Endodermal cell (in vitro differentiated cells): Measurements from ENCODE around the gene KCNT1. TPM values are rescaled to one million over a fixed set of nuclear protein-coding genes. Genes with fewer than 3 reads are reported as not detected.

Experiments used
- DNase-seq: peaks from one replicate; pipeline ENCODE4 v3.0.0-alpha.2; 2017
- H3K27ac ChIP-seq: 2 replicates; pipeline ENCODE4 v1.5.1; 2013; ENCODE audit warnings: mild to moderate bottlenecking, low read depth, low read length, moderate library complexity
- H3K27me3 ChIP-seq: 2 replicates; pipeline ENCODE4 v1.6.1; 2013; ENCODE audit warnings: mild to moderate bottlenecking, low read length, moderate library complexity; ENCODE audit not compliant: insufficient read depth, control insufficient read depth, poor library complexity, severe bottlenecking
- H3K36me3 ChIP-seq: 2 replicates; pipeline ENCODE4 v1.7.0; 2013; ENCODE audit warnings: mild to moderate bottlenecking, low read length, moderate library complexity; ENCODE audit not compliant: control insufficient read depth, insufficient read depth
- H3K4me1 ChIP-seq: one replicate; pipeline ENCODE4 v1.7.0; 2013; ENCODE audit warnings: low read length; ENCODE audit not compliant: control insufficient read depth, insufficient read depth
- H3K4me3 ChIP-seq: 2 replicates; pipeline ENCODE4 v1.5.1; 2013; ENCODE audit warnings: mild to moderate bottlenecking, low read length, moderate library complexity
- H3K9ac ChIP-seq: 2 replicates; pipeline ENCODE4 v1.6.1; 2013; ENCODE audit warnings: mild to moderate bottlenecking, low read length, moderate library complexity; ENCODE audit not compliant: poor library complexity, severe bottlenecking; ENCODE audit errors: extremely low read depth
- H3K9me3 ChIP-seq: 2 replicates; pipeline ENCODE4 v1.6.1; 2013; ENCODE audit warnings: mild to moderate bottlenecking, low read length, moderate library complexity; ENCODE audit not compliant: control insufficient read depth
- H3K27ac Mint-ChIP-seq: 2 replicates; pipeline ENCODE4 v1.8.0; 2020; ENCODE audit warnings: mixed read lengths
- H3K27me3 Mint-ChIP-seq: 2 replicates; pipeline ENCODE4 v1.8.0; 2021; ENCODE audit warnings: mild to moderate bottlenecking, mixed read lengths; ENCODE audit not compliant: insufficient read depth
- H3K36me3 Mint-ChIP-seq: 2 replicates; pipeline ENCODE4 v1.8.0; 2020; ENCODE audit warnings: low read depth, mixed read lengths
- H3K4me1 Mint-ChIP-seq: 2 replicates; pipeline ENCODE4 v1.8.0; 2020; ENCODE audit warnings: mixed read lengths
- H3K4me3 Mint-ChIP-seq: 2 replicates; pipeline ENCODE4 v1.8.0; 2020; ENCODE audit warnings: mild to moderate bottlenecking, moderate library complexity, mixed read lengths
- H3K9me3 Mint-ChIP-seq: 2 replicates; pipeline ENCODE4 v1.8.0; 2020; ENCODE audit warnings: mild to moderate bottlenecking, mixed read lengths
- CTCF ChIP-seq: fragments of 200-600 bp; sonication (generic); conservative IDR thresholded peaks from 2 replicates; pipeline ENCODE4 v1.5.0; 2021; ENCODE audit warnings: antibody characterized with exemption, mild to moderate bottlenecking
- WGBS, 2 experiments: methylation state at CpG; one replicate each; pipeline versions ENCODE4 v1.1.5 to v1.1.7; 2013; ENCODE audit warnings: missing lambda C conversion rate in 2 of 2, mixed read lengths in 1 of 2; ENCODE audit not compliant: insufficient coverage in 1 of 2, insufficient read length in 1 of 2; 5-methylcytosine and 5-hydroxymethylcytosine counted together
- long read RNA-seq, 4 experiments: library from polyadenylated mRNA in 2 of 4; library from RNA in 1 of 4; library from capped mRNA in 1 of 4; stranded (forward) in 3 of 4; unstranded in 1 of 4; transcript quantifications; one replicate each; pipeline ENCODE4 v2.0.0, GENCODE V29; 2020 to 2021; ENCODE audit warnings: inconsistent platforms in 1 of 4
- polyA plus RNA-seq, 2 experiments: library from polyadenylated mRNA; stranded (reverse); fragments of 50-300 nt; gene quantifications; one replicate each; pipeline ENCODE4 v1.2.3, GENCODE V29; 2013
- total RNA-seq, 2 donors: library from RNA; stranded (reverse); fragmentation: NEBNext Ultra II Directional in 1 of 2; extraction: Animal tissue kit (Norgen Biotek cat#: 25700) in 1 of 2; gene quantifications; 2 replicates in 1 of 2; 3 replicates in 1 of 2; pipeline ENCODE4 v1.2.1, GENCODE V29; 2021

Gene KCNT1
- under 1 TPM in 1 of 2 donors, not detected in 1; 0.15 TPM for total RNA-seq
- polyA plus RNA-seq (2013, experiment 1 of 2), result 0.11 TPM
- polyA plus RNA-seq (2013, experiment 2 of 2), result 0.04 TPM
- long read RNA-seq, experiment 1, result 0 reads
- long read RNA-seq, experiment 2, result 0 reads
- long read RNA-seq, experiment 3, result 0 reads
- long read RNA-seq, experiment 4, result 0 reads

- peak; percentile 99 for TF ChIP-seq CTCF
- no peak within 1 kb of the TSS for H3K9ac ChIP-seq
- H3K4me1 Mint-ChIP-seq, result no peaks in the 10 kb centered on the region
- DNase-seq, result peak; percentile 93
- no peaks in the 10 kb centered on the region for H3K4me1 ChIP-seq
- H3K36me3 Mint-ChIP-seq, result no peaks in the 10 kb centered on the region
- H3K27me3 Mint-ChIP-seq, result peaks cover 10% of the 10 kb centered on the region
- no peaks in the 10 kb centered on the region for H3K9me3 Mint-ChIP-seq
- no peak within 1 kb of the TSS for H3K4me3 Mint-ChIP-seq
- peaks cover 14% of the 10 kb centered on the region for H3K27me3 ChIP-seq
- H3K27ac ChIP-seq, result no peak within 1 kb of the TSS
- WGBS, 2 experiments, result 2 to 18% methylated on average over 9 to 66 of the region's 66 CpGs
- no peaks in the 10 kb centered on the region for H3K36me3 ChIP-seq
- no peak within 1 kb of the TSS for H3K27ac Mint-ChIP-seq
- no peak within 1 kb of the TSS for H3K4me3 ChIP-seq
- H3K9me3 ChIP-seq, result no peaks in the 10 kb centered on the region
These were observed at the start of gene KCNT1 for GRCh38 chr9:135701959-135702721. KCNT1 (plus strand) TSS chr9:135702185; CDS start chr9:135702259, 74 bp downstream.

GRCh38 chr9:135655317-135655716 lies 46.7 kb upstream of the KCNT1 start:
- H3K36me3 ChIP-seq, result no peaks in the 10 kb centered on the region
- no peak for DNase-seq
- H3K4me1 ChIP-seq, result no peaks in the 10 kb centered on the region
- Mint-ChIP-seq H3K9me3 (peaks cover 55% of the 10 kb centered on the region), H3K36me3 (peaks cover 2% of the 10 kb centered on the region), H3K27ac (no peak overlapping the region), H3K4me3 (no peak overlapping the region), H3K27me3 (no peaks in the 10 kb centered on the region), H3K4me1 (no peaks in the 10 kb centered on the region)
- no peak overlapping the region for H3K27ac ChIP-seq
- H3K9ac ChIP-seq, result no peak overlapping the region
- H3K9me3 ChIP-seq, result peaks cover 31% of the 10 kb centered on the region
- no peaks in the 10 kb centered on the region for H3K27me3 ChIP-seq
- no peak for TF ChIP-seq CTCF
- WGBS, 2 experiments, result 90 to 91% methylated on average over 6 to 8 of the region's 8 CpGs
- no peak overlapping the region for H3K4me3 ChIP-seq

- H3K27me3 ChIP-seq, result no peaks in the 10 kb centered on the region
- Mint-ChIP-seq H3K4me3 (no peak overlapping the region), H3K27ac (no peak overlapping the region), H3K36me3 (no peaks in the 10 kb centered on the region), H3K27me3 (no peaks in the 10 kb centered on the region), H3K9me3 (peaks cover 38% of the 10 kb centered on the region), H3K4me1 (peaks cover 7% of the 10 kb centered on the region)
- no peaks in the 10 kb centered on the region for H3K4me1 ChIP-seq
- WGBS, 2 experiments, result 87% methylated on average over 13 to 15 of the region's 15 CpGs
- H3K9me3 ChIP-seq, result peaks cover 15% of the 10 kb centered on the region
- no peak overlapping the region for H3K4me3 ChIP-seq
- H3K27ac ChIP-seq, result no peak overlapping the region
- H3K36me3 ChIP-seq, result no peaks in the 10 kb centered on the region
- no peak for TF ChIP-seq CTCF
- DNase-seq, result no peak
- H3K9ac ChIP-seq, result no peak overlapping the region
These were observed 44.6 kb upstream of the KCNT1 start for GRCh38 chr9:135657416-135657815.
